GM19467 (cell line): Measurements from ENCODE around the gene BNC2.

Experiments
- ATAC-seq: cut with Tn5 transposase; IDR thresholded peaks from one replicate; pipeline ENCODE4 v1.9.1; 2021; ENCODE audit warnings: mild to moderate bottlenecking, moderate library complexity; ENCODE audit not compliant: unreplicated experiment

The BNC2 gene

GRCh38 chr9:16640649-16641048, 229.8 kb downstream of the BNC2 start:
- no peak for ATAC-seq

DNA sequence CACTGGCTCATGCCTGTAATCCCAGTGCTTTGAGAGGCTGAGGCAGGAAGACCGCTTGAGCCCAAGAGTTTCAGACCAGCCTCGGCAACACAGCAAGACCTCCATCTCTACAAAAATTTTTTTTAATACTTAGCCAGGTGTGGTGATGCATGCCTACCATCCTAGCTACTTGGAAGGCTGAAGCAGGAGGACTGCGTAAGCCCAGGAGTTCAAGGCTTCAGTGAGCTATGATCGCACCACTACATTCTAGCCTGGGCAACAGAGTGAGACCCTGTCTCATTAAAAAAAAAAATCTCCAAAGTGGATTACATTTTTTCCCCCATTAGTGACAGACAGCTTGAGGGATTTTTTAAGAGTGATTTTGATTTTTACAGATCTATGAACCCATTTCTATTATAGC, 230.8 kb downstream of the BNC2 start:
- ATAC-seq = no peak

- no peak for ATAC-seq
Measured at GRCh38 chr9:16637911-16638310, 232.6 kb downstream of the BNC2 start.

GRCh38 chr9:16637218-16637617, 233.3 kb downstream of the BNC2 start:
- no peak for ATAC-seq

DNA sequence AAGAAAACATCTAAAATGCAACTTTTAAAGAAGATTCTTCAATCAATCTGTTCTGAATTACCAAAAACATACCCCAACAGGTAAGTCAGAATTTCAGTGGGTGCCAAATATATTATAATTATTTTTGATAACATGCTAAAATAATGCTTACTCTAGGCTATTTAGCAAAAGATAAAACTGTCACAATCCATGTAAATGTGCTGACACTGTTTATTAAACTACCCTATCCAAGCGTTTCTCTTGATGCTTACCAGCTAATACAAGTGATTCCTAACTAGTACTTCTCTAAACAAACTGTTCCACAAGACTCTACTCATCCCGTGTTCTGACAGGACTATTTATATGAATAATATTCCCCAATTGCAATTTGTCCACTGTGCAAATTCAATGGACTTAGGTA, 236.7 kb downstream of the BNC2 start:
- no peak for ATAC-seq

GRCh38 chr9:16628413-16628812, 242.1 kb downstream of the BNC2 start:
- no peak for ATAC-seq

DNA sequence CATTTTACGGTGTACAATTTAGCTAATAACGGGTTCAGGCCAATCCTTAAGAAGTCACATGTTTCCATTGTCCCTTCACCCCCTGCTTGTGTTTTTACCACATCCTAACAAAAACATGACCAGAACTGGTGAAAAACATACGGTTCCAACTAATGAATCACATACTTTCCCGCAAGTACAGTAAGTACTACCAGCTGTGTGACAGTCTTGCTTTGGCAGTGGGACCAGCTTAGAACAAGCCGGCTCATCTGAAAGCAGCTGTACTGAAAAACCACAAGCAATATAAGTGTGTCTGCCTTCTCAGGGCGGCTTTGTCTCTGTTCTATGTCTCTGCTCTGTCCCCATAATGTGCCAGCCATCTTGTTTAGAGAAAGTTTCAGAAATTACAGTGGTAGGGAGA, 242.5 kb downstream of the BNC2 start:
- no peak for ATAC-seq

DNA sequence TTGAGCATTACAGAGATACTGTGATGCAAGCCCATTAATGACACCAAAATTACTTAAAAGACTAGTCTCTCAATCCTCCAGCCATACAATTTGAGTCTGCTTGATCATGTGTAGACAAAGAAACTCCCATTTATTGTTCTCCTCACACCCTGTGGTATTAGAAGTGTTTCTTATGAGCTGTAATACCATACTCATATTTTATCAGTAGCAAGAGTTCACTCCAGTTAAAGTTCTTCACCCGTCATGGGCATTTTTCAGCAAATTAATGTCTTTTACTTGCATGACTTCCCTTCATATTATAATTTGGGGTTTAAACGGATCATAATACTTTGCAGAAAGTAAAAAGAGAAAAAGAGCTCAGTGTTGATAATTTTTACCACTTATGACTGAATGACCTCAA, 242.9 kb downstream of the BNC2 start:
- ATAC-seq = no peak

- ATAC-seq = no peak
Measured at GRCh38 chr9:16626577-16627130, 243.8 kb downstream of the BNC2 start.

DNA sequence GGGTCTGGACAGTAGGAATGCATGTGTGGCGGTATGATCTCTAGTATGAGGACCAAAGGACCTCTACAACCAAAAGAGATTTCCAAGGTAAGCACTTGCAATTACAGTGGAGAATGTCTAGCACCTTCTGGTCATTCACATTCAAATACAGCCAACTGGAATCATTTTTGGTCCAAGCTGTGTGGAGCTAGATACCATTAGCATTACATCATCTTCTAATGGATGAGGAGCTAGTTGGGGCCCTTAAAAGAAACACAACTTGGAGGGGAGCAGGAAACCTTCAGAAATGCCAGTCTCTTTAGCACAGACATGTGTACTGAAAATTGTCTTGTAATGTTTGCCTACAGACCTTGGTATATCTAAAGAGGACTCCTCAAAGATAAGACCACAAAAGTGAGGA, 244.7 kb downstream of the BNC2 start:
- ATAC-seq = no peak

GRCh38 chr9:16625161-16625631, 245.3 kb downstream of the BNC2 start:
- no peak for ATAC-seq

DNA sequence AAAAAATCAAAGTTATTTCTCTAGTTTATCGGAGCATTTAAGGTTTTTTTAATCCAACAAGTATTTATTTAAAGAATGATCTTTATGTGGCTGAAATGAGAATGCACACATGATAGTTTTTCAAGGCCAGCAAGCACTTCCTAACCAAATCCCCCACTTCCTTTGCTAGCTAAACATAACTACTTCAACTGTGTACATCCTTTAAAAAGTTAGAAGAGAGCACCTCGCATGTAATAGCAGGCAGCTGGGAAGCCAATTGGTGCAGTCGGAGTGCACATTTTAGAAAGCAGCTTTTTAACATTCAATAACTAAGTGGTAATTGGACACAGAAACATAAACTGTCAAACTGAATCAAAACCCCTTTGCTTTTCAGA, 245.7 kb downstream of the BNC2 start:
- ATAC-seq = no peak

GRCh38 chr9:16623989-16624743, 246.3 kb downstream of the BNC2 start:
- no peak for ATAC-seq

DNA sequence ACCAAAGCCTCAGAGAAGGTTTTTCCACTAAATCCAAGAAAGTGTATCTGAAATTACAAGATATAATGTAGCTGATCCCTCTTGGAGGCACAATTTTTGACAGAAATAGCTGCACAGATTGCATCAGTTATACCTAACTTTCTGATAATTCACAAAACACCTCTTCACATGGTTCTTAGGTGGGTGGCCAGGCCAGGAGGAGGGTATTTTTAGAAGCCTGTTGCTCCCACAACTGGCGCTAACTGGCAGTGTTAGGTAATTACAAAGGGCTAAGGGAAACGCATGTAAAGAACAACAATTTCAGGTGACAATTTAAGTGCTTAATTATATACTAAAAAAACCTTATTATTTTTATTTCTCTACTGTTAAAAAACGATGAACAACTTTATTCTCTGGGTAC, 247.9 kb downstream of the BNC2 start:
- ATAC-seq = no peak

DNA sequence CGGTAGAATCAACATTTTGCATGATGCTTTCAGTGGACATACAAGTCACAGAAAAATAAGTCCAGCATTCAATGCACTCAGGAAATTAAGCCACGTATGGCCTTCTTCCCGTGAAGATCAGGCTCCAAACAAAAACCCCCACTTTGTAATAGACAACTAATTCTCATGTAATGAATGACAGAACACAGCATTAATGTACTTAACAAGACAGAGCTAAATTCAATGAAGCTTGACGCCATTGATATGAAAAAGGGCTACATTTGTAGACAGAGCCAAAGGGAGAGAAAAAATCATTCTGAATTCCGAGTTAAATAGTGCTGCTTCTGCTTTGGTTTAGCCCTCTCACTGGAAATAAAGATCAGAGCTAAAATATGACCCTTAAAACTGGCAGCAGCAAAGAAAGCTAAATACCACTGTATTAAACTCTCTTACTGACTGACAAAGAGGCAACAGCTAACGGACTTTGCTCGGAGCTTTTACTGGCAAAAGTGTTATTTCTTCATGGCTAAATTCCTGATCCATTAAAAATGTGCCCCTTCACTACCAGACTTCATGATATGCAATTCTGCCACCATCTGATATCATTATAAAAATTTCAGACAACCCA, 250.5 kb downstream of the BNC2 start:
- ATAC-seq = no peak

GRCh38 chr9:16619402-16619801, 251.1 kb downstream of the BNC2 start:
- ATAC-seq = no peak

DNA sequence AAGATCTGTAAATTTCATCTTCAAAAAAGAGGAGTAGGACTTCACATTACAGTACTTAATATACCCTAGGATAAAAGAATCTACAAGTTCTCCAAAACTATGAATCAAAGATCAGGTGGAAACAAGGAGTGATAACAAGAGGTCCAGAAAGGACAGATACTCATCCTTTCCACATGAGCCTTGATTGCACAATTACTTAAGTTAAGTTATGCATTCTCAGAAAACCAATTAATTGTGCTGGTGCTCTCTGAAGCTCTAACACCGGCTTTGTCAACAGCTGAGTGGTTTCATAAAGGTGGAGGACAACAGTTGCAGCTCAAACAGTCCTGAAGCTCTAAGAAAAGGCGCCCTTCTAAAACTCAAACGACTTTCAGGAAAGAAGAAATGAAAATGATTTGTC, 251.9 kb downstream of the BNC2 start:
- no peak for ATAC-seq

- no peak for ATAC-seq
Measured at GRCh38 chr9:16616686-16617085, 253.8 kb downstream of the BNC2 start.

GRCh38 chr9:16615451-16615850, 255.0 kb downstream of the BNC2 start:
- ATAC-seq = no peak

DNA sequence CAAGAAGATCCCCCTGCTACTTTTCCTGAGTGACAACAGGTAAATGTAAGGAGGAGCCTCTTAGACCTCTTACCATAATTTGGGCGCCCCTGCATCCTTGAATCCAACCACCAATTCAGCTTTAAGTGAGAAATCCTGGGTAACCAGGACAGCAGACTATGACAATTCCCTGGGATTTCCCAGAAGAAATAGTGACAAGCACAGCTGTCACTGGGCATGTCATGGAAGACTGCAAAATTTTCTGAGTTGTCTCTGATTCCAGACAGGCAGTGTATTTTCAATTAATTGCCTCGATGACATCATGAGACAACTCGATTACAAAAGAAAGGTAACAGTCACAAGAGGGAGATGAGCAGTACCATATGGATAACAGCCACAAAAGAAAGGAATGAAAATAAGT, 256.9 kb downstream of the BNC2 start:
- ATAC-seq = no peak

- ATAC-seq = no peak
Measured at GRCh38 chr9:16613051-16613450, 257.4 kb downstream of the BNC2 start.

GRCh38 chr9:16612627-16613026, 257.8 kb downstream of the BNC2 start:
- ATAC-seq = no peak
